Activated T-helper 2 cell treated with anti-CD3 and anti-CD28 coated beads, Interferon-gamma antibody, Interleukin-2, Interleukin-4, amounts not matched to agents 10 μg/mL and 5 μg/mL and 100 μg/mL, durations not matched to agents 14 hours and 24 hours and 36 hours (primary cell): Measurements from ENCODE around the gene TCP11L1. TPM values are rescaled to one million over a fixed set of nuclear protein-coding genes. Genes with fewer than 3 reads are reported as not detected.
"Not testable (repeated sequence)": the region's sequence is repeated elsewhere in the genome, so short reads cannot be mapped to it uniquely, and the experiment has no call there.

ENCODE experiments used
- DNase-seq: peaks from one replicate; pipeline ENCODE4 v3.0.0; 2021; ENCODE audit warnings: low spot score
- H3K27ac Mint-ChIP-seq: one replicate; pipeline ENCODE4 v1.8.0; 2021; ENCODE audit warnings: mixed read lengths
- H3K27me3 Mint-ChIP-seq: one replicate; pipeline ENCODE4 v1.8.0; 2021; ENCODE audit warnings: low read depth, mixed read lengths
- H3K36me3 Mint-ChIP-seq: one replicate; pipeline ENCODE4 v1.8.0; 2021; ENCODE audit warnings: low read depth, mixed read lengths
- H3K4me1 Mint-ChIP-seq: one replicate; pipeline ENCODE4 v1.8.0; 2021; ENCODE audit warnings: low read depth, mixed read lengths
- H3K4me3 Mint-ChIP-seq: one replicate; pipeline ENCODE4 v1.8.0; 2021; ENCODE audit warnings: low read depth, mild to moderate bottlenecking, moderate library complexity, mixed read lengths
- H3K9me3 Mint-ChIP-seq: one replicate; pipeline ENCODE4 v1.8.0; 2021; ENCODE audit warnings: mixed read lengths
- intact Hi-C: fragments of 100-400 bp; cut with micrococcal nuclease; formaldehyde crosslinking; loops from one replicate; pipeline ENCODE4 v1.15.1; 2023
- total RNA-seq: library from RNA; stranded (reverse); gene quantifications from 2 replicates; pipeline ENCODE4 v1.2.3, GENCODE V29; 2022

TCP11L1 gene
- total RNA-seq, 1 donor from 2014 or later: 12.4 TPM

- H3K27ac Mint-ChIP-seq: no peak overlapping the region
These were observed 54.8 kb downstream of the TCP11L1 start for GRCh38 chr11:33094157-33094556.

GRCh38 chr11:33103836-33104235 lies 64.5 kb downstream of the TCP11L1 start:
- H3K9me3 Mint-ChIP-seq: no peaks in the 10 kb centered on the region
- no peaks in the 10 kb centered on the region for H3K4me1 Mint-ChIP-seq
- H3K27ac Mint-ChIP-seq: no peak overlapping the region
- no peak for DNase-seq
- peaks cover 41% of the 10 kb centered on the region for H3K36me3 Mint-ChIP-seq
- intact Hi-C loops: no loop called here
- H3K27me3 Mint-ChIP-seq: no peaks in the 10 kb centered on the region
- H3K4me3 Mint-ChIP-seq: no peak overlapping the region

More at GRCh38 chr11:33094157-33094556, 54.8 kb downstream of the TCP11L1 start:
- Mint-ChIP-seq H3K4me1 (no peaks in the 10 kb centered on the region), H3K9me3 (no peaks in the 10 kb centered on the region), H3K4me3 (no peak overlapping the region), H3K36me3 (peaks cover 51% of the 10 kb centered on the region), H3K27me3 (no peaks in the 10 kb centered on the region)
- DNase-seq: no peak
- intact Hi-C loops: no loop called here

- H3K4me3 Mint-ChIP-seq: no peak overlapping the region
- intact Hi-C loops: no loop called here
- H3K27ac Mint-ChIP-seq: no peak overlapping the region
- no peaks in the 10 kb centered on the region for H3K27me3 Mint-ChIP-seq
- peaks cover 15% of the 10 kb centered on the region for H3K36me3 Mint-ChIP-seq
- no peaks in the 10 kb centered on the region for H3K9me3 Mint-ChIP-seq
- no peak for DNase-seq
- H3K4me1 Mint-ChIP-seq: no peaks in the 10 kb centered on the region
These were observed 70.0 kb downstream of the TCP11L1 start for GRCh38 chr11:33109294-33109895.

GRCh38 chr11:33110083-33110482 lies 70.7 kb downstream of the TCP11L1 start:
- H3K9me3 Mint-ChIP-seq: no peaks in the 10 kb centered on the region
- no peak overlapping the region for H3K27ac Mint-ChIP-seq
- no peaks in the 10 kb centered on the region for H3K4me1 Mint-ChIP-seq
- H3K4me3 Mint-ChIP-seq: no peak overlapping the region
- intact Hi-C loops: no loop called here
- H3K36me3 Mint-ChIP-seq: peaks cover 12% of the 10 kb centered on the region
- H3K27me3 Mint-ChIP-seq: no peaks in the 10 kb centered on the region
- no peak for DNase-seq

- no peaks in the 10 kb centered on the region for H3K27me3 Mint-ChIP-seq
- H3K27ac Mint-ChIP-seq: no peak overlapping the region
These were observed 77.2 kb downstream of the TCP11L1 start for GRCh38 chr11:33116535-33116934.

GRCh38 chr11:33122696-33123095 lies 83.3 kb downstream of the TCP11L1 start:
- H3K9me3 Mint-ChIP-seq, H3K27ac Mint-ChIP-seq, H3K4me1 Mint-ChIP-seq, DNase-seq, intact Hi-C loops, H3K27me3 Mint-ChIP-seq, H3K4me3 Mint-ChIP-seq: not testable (repeated sequence)
- H3K36me3 Mint-ChIP-seq: peaks cover 14% of the 10 kb centered on the region

More at GRCh38 chr11:33116535-33116934, 77.2 kb downstream of the TCP11L1 start:
- H3K4me3 Mint-ChIP-seq: no peak overlapping the region
- peaks cover 4% of the 10 kb centered on the region for H3K36me3 Mint-ChIP-seq
- intact Hi-C loops: no loop called here
- DNase-seq: no peak
- H3K4me1 Mint-ChIP-seq: no peaks in the 10 kb centered on the region
- H3K9me3 Mint-ChIP-seq: no peaks in the 10 kb centered on the region

Other genes with a start within 250 kb of the TCP11L1 start
- gene CCDC73, start 244.9 kb upstream of the TCP11L1 start, total RNA-seq: 0.11 and 0.14 TPM in 2 replicates
- gene PRRG4, start 209.6 kb upstream of the TCP11L1 start, total RNA-seq: 1.1 and 1.3 TPM in 2 replicates
- 17.9 and 18.2 TPM in 2 replicates for gene QSER1, start 146.8 kb upstream of the TCP11L1 start, total RNA-seq
- 0.57 and 0.82 TPM in 2 replicates for gene DEPDC7, start 23.7 kb upstream of the TCP11L1 start, total RNA-seq
- gene CSTF3, start 121.9 kb downstream of the TCP11L1 start, total RNA-seq: 34.1 and 38.6 TPM in 2 replicates
- gene HIPK3, start 217.8 kb downstream of the TCP11L1 start, total RNA-seq: 38.2 and 40.4 TPM in 2 replicates